ENCODE data around the gene CEP295NL.
"Not testable (repeated sequence)": the region's sequence is repeated elsewhere in the genome, so short reads cannot be mapped to it uniquely, and the experiment has no call there.

The CEP295NL gene

DNA sequence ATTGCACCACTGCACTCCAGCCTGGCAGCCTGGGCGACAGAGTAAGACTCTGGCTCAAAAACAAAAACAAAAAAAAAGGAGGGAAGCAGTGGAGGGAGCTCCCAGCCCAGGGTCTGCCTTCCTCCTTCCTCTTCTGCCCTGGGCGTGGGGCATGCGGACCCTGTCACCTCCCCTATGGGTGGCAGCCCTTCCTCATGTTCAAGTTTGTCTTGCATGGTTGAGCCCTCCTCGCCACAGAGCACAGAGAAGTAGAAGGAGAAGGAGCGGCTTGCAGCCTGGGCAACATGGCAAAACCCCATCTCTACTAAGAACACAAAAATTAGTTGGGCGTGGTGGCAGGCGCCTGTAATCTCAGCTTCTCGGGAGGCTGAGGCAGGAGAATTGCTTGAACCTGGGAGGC lies 43.6 kb upstream of the CEP295NL start:
- in situ Hi-C loops (cut with MboI; ENCODE audit: low sequenced_read_pairs, unreplicated experiment): no loop called here
- no peak for DNase-seq (ENCODE audit: low spot score)
- TF ChIP-seq, protein P1, sequence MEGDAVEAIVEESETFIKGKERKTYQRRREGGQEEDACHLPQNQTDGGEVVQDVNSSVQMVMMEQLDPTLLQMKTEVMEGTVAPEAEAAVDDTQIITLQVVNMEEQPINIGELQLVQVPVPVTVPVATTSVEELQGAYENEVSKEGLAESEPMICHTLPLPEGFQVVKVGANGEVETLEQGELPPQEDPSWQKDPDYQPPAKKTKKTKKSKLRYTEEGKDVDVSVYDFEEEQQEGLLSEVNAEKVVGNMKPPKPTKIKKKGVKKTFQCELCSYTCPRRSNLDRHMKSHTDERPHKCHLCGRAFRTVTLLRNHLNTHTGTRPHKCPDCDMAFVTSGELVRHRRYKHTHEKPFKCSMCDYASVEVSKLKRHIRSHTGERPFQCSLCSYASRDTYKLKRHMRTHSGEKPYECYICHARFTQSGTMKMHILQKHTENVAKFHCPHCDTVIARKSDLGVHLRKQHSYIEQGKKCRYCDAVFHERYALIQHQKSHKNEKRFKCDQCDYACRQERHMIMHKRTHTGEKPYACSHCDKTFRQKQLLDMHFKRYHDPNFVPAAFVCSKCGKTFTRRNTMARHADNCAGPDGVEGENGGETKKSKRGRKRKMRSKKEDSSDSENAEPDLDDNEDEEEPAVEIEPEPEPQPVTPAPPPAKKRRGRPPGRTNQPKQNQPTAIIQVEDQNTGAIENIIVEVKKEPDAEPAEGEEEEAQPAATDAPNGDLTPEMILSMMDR (IDR thresholded peaks at IDR 0.05; ENCODE audit: borderline replicate concordance, control extremely low read depth, extremely low read depth, insufficient read depth, missing control alignments): no peak

DNA sequence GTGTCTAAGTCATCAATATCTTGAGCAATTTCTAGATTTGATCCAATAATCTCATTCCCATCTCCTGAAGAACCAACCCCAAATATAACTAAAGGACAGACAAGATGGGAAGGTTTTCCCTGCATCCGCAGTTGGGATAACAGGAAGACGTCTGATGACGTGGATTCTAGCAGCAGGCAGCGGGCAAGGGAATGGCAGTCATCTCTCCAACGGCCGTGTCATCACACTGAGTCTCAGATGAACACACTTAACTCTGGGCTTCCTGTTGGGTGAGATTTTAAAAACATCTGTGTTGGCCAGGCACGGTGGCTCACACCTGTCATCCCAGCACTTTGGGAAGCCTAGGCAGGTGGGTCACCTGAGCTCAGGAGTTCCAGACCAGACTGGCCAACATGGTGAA lies 43.1 kb upstream of the CEP295NL start:
- TF ChIP-seq, protein P1 (IDR thresholded peaks at IDR 0.05; ENCODE audit: borderline replicate concordance, control extremely low read depth, extremely low read depth, insufficient read depth, missing control alignments): no peak
- in situ Hi-C loops (cut with MboI; ENCODE audit: low sequenced_read_pairs, unreplicated experiment): no loop called here
- DNase-seq (ENCODE audit: low spot score): no peak

DNA sequence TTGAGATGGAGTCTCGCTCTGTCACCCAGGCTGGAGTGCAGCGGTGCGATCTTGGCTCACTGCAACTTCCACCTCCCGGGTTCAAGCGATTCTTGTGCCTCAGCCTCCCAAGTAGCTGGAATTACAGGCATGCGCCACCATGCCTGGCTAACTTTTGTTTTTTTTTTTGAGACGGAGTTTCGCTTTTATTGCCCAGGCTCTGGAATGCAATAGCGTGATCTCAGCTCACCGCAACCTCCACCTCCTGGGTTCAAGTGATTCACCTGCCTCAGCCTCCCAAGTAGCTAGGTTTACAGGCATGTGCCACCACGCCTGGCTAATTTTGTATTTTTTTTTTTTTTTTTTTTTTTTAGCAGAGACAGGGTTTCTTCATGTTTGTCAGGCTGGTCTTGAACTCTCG lies 42.5 kb upstream of the CEP295NL start:
- in situ Hi-C loops (cut with MboI; ENCODE audit: low sequenced_read_pairs, unreplicated experiment); DNase-seq (ENCODE audit: low spot score): not testable (repeated sequence)

DNA sequence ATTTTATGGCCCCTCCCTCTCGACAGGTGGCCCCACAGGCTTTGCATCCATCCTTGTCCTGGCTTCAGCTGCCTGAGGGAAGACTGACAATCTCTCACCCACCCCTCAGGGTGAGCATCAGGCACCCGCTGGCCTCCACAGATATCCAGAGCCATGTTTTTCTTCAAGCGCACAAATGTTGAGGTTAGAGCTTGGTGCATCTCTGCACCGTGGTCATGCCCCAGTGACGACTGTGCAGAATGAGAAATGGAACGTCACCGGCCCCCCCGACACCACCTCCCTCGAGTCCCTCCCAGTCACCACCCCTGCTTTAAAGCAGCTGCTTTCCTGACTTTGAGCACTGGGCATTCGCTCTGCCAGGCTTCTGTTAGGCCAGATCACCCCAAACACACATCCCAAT lies 42.0 kb upstream of the CEP295NL start:
- TF ChIP-seq, protein P1 (IDR thresholded peaks at IDR 0.05; ENCODE audit: borderline replicate concordance, control extremely low read depth, extremely low read depth, insufficient read depth, missing control alignments): no peak
- no peak for DNase-seq (ENCODE audit: low spot score)
- in situ Hi-C loops (cut with MboI; ENCODE audit: low sequenced_read_pairs, unreplicated experiment): no loop called here

DNA sequence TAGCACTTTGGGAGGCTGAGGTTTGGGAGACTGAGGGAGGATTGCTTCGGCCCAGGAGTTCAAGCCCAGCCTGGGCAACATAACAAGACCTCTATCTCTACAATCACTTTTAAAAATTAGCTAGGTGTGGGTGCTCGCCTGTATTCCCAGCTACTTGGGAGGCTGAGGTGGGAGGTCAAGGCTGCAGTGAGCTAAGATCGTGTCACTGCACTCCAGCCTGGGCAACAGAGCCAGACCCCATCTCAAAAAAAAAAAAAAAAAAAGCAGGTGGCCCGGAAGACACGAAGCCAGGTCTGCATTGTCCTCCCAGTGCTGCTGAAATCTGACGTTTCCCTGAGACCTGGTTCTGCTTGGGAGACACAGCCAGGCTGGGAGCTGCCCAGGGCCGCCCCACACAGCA lies 41.0 kb upstream of the CEP295NL start:
- TF ChIP-seq, protein P1 (IDR thresholded peaks at IDR 0.05; ENCODE audit: borderline replicate concordance, control extremely low read depth, extremely low read depth, insufficient read depth, missing control alignments): no peak
- in situ Hi-C loops (cut with MboI; ENCODE audit: low sequenced_read_pairs, unreplicated experiment): no loop called here
- DNase-seq (ENCODE audit: low spot score): no peak

DNA sequence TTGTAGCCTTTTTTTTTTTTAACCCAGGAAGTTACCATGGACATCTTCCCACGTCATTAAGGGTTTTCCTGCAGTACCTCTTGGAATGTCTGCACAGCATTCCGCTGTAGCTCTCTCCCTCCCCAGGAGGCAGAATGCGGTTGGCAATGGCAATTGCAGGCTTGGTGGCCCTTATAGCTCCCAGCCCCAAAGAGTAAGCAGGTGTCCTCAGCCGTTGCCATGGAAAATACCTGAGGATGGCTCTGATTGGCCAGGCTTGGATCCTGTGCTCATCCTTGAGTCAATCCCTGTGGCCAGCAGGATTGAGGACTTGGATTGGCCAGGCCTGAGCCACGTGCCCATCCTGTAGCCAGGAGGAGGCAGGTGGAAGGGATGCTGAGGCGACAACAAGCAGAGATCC lies 37.7 kb upstream of the CEP295NL start:
- in situ Hi-C loops (cut with MboI; ENCODE audit: low sequenced_read_pairs, unreplicated experiment): no loop called here
- TF ChIP-seq, protein P1 (IDR thresholded peaks at IDR 0.05; ENCODE audit: borderline replicate concordance, control extremely low read depth, extremely low read depth, insufficient read depth, missing control alignments): no peak
- DNase-seq (ENCODE audit: low spot score): no peak

DNA sequence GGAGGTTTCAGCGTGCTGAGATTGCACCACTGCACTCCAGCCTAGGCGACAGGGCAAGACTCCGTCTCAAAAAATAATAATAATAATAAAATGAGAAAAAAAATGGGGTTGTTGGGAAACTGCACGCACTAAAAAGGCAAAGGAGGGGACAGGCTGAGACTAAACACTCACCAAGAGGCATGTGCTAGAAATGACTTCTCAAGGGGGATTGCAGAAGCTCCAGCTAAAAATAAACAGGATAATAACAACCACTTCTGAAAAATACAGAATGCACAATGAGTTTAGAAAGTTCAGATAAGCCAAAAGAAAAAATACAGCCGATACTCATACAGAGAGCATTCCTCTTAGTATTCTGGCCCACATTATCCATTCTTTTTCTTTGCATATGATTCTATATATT lies 37.3 kb upstream of the CEP295NL start:
- DNase-seq (ENCODE audit: low spot score): no peak
- in situ Hi-C loops (cut with MboI; ENCODE audit: low sequenced_read_pairs, unreplicated experiment): no loop called here

More for the DNA sequence above, 37.3 kb upstream of the CEP295NL start:
- TF ChIP-seq, protein P1 (IDR thresholded peaks at IDR 0.05; ENCODE audit: borderline replicate concordance, control extremely low read depth, extremely low read depth, insufficient read depth, missing control alignments): no peak
